Mesenchymal stem cell (in vitro differentiated cells and primary cell): ENCODE results near the gene MNAT1.
A peak's percentile ranks its signal among the peaks of the same experiment; 100 is the strongest.

Experiments
- DNase-seq: peaks from one replicate; pipeline ENCODE4 v3.0.0-alpha.2; 2013
- H2AFZ ChIP-seq: one replicate; pipeline ENCODE4 v1.6.1; 2013; ENCODE audit warnings: low read depth, mild to moderate bottlenecking, control low read depth, inconsistent platforms, low read length, moderate library complexity
- H2AK5ac ChIP-seq: 2 replicates; pipeline ENCODE4 v1.6.1; 2013; ENCODE audit warnings: low read length, moderate library complexity, mild to moderate bottlenecking, inconsistent platforms; ENCODE audit not compliant: severe bottlenecking
- H2BK120ac ChIP-seq: one replicate; pipeline ENCODE4 v1.6.1; 2013; ENCODE audit warnings: low read depth, mild to moderate bottlenecking, inconsistent platforms, low read length, moderate library complexity
- H2BK12ac ChIP-seq, 2 experiments: one replicate each; pipeline ENCODE4 v1.6.1; 2013; ENCODE audit warnings: inconsistent platforms in 2 of 2, low read length in 2 of 2, mild to moderate bottlenecking in 2 of 2, moderate library complexity in 2 of 2, control low read depth in 1 of 2
- H2BK15ac ChIP-seq: one replicate; pipeline ENCODE4 v1.6.1; 2013; ENCODE audit warnings: mild to moderate bottlenecking, low read depth, inconsistent platforms; ENCODE audit not compliant: poor library complexity, severe bottlenecking
- H2BK5ac ChIP-seq: 2 replicates; pipeline ENCODE4 v1.6.1; 2013; ENCODE audit warnings: low read depth, mild to moderate bottlenecking, low read length, control low read depth, inconsistent platforms; ENCODE audit not compliant: poor library complexity, severe bottlenecking
- H3K14ac ChIP-seq, 2 experiments: one replicate each; pipeline ENCODE4 v1.6.1; 2013; ENCODE audit warnings: inconsistent platforms in 2 of 2, low read length in 2 of 2, control low read depth in 1 of 2, mild to moderate bottlenecking in 1 of 2, moderate library complexity in 1 of 2
- H3K18ac ChIP-seq, 2 experiments: one replicate each; pipeline ENCODE4 v1.6.1; 2013; ENCODE audit warnings: inconsistent platforms in 2 of 2, low read length in 2 of 2, control low read depth in 1 of 2, low read depth in 1 of 2, mild to moderate bottlenecking in 1 of 2
- H3K23ac ChIP-seq, 2 experiments: one replicate each; pipeline ENCODE4 v1.6.1; 2013; ENCODE audit warnings: inconsistent platforms in 2 of 2, low read length in 2 of 2, mild to moderate bottlenecking in 2 of 2, moderate library complexity in 2 of 2, control low read depth in 1 of 2
- H3K27ac ChIP-seq: 2 replicates; pipeline ENCODE4 v1.5.1; 2013; ENCODE audit warnings: mild to moderate bottlenecking, moderate library complexity, low read length, control low read depth, inconsistent platforms; ENCODE audit not compliant: poor library complexity, severe bottlenecking
- H3K27me3 ChIP-seq, 2 experiments: 2 replicates each; pipeline versions ENCODE4 v1.6.1 to v1.7.0; 2013; ENCODE audit warnings: low read length in 2 of 2, mild to moderate bottlenecking in 2 of 2, moderate library complexity in 2 of 2, control low read depth in 1 of 2, inconsistent platforms in 1 of 2; ENCODE audit not compliant: control insufficient read depth in 1 of 2, insufficient read depth in 1 of 2
- H3K36me3 ChIP-seq, 2 experiments: 2 replicates each; pipeline versions ENCODE4 v1.6.1 to v1.7.0; 2013; ENCODE audit warnings: low read length in 2 of 2, control low read depth in 1 of 2, inconsistent platforms in 1 of 2, low read depth in 1 of 2, mild to moderate bottlenecking in 1 of 2; ENCODE audit not compliant: insufficient read depth in 2 of 2, control insufficient read depth in 1 of 2
- H3K4ac ChIP-seq, 2 experiments: one replicate each; pipeline ENCODE4 v1.6.1; 2013; ENCODE audit warnings: inconsistent platforms in 2 of 2, low read length in 2 of 2, mild to moderate bottlenecking in 2 of 2, moderate library complexity in 2 of 2, control low read depth in 1 of 2, low read depth in 1 of 2
- H3K4me1 ChIP-seq: 2 replicates; pipeline ENCODE4 v1.6.1; 2013; ENCODE audit warnings: low read depth, low read length, control low read depth; ENCODE audit not compliant: control insufficient read depth, insufficient read depth
- H3K4me2 ChIP-seq: 2 replicates; pipeline ENCODE4 v1.6.1; 2013; ENCODE audit warnings: low read length, mild to moderate bottlenecking, inconsistent platforms; ENCODE audit not compliant: poor library complexity, severe bottlenecking
- H3K4me3 ChIP-seq, 2 experiments: 2 replicates each; pipeline versions ENCODE4 v1.5.1 to v1.7.0; 2013; ENCODE audit warnings: low read length in 2 of 2, mild to moderate bottlenecking in 2 of 2, control low read depth in 1 of 2, low read depth in 1 of 2; ENCODE audit not compliant: insufficient read depth in 1 of 2
- H3K79me1 ChIP-seq: replicated peaks from 2 replicates; pipeline ENCODE4 v1.6.1; 2013; ENCODE audit warnings: mild to moderate bottlenecking, control low read depth, low read length, inconsistent platforms; ENCODE audit not compliant: poor library complexity, severe bottlenecking
- H3K9ac ChIP-seq: 2 replicates; pipeline ENCODE4 v1.7.0; 2013; ENCODE audit warnings: mild to moderate bottlenecking, low read length, moderate library complexity
- H3K9me3 ChIP-seq: 2 replicates; pipeline ENCODE4 v1.7.0; 2013; ENCODE audit warnings: mild to moderate bottlenecking, low read length; ENCODE audit not compliant: control insufficient read depth
- H4K8ac ChIP-seq: one replicate; pipeline ENCODE4 v1.6.1; 2013; ENCODE audit warnings: inconsistent platforms, mild to moderate bottlenecking, low read length, moderate library complexity
- H4K91ac ChIP-seq: one replicate; pipeline ENCODE4 v1.6.1; 2013; ENCODE audit warnings: mild to moderate bottlenecking, low read length, inconsistent platforms
- WGBS: methylation state at CpG from one replicate; pipeline ENCODE4 v1.1.7; 2013; ENCODE audit warnings: mixed read lengths; 5-methylcytosine and 5-hydroxymethylcytosine counted together

MNAT1 gene

DNA sequence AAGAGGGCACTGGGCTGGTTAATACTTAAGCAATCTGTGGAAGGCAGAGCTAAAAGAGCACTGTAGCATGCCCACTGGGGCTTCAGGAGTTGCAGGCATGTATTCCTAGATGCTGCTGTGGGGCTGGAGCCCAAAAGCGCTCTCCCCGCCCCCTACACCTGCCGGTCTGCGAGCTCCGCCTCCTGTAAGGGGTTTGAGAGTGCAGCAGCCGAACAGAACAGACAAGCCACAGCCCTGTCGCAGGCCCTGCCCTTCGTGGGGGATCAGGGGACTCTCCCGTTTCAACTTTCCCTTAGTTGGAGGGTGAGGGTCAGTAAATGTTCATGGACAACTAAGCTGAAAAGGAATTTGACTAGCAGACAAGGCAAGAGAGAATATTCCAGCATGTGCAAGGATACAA is 264.1 kb downstream of the MNAT1 start:
- Histone ChIP-seq H2BK120ac (no peak overlapping the region), H2BK15ac (no peak overlapping the region), H3K18ac (no peak overlapping the region), H3K9me3 (no peaks in the 10 kb centered on the region), H3K14ac (no peak overlapping the region), H2BK5ac (no peak overlapping the region), H2AFZ (no peak overlapping the region), H2BK12ac (no peak overlapping the region), H4K8ac (no peak overlapping the region), H3K4ac (no peak overlapping the region), H3K79me1 (peaks cover 14% of the 10 kb centered on the region), H3K36me3 (peaks cover 15 to 68% of the 10 kb centered on the region in 2 experiments), H3K27me3 (no peaks in the 10 kb centered on the region), H3K4me3 (no peak overlapping the region), H3K4me2 (no peak overlapping the region), H3K9ac (no peak overlapping the region), H3K4me1 (no peaks in the 10 kb centered on the region), H3K23ac (no peak overlapping the region), H2AK5ac (no peak overlapping the region), H3K27ac (no peak overlapping the region), H4K91ac (no peak overlapping the region)
- WGBS = 95% methylated on average over 7 of the region's 9 CpGs
- DNase-seq = no peak

DNA sequence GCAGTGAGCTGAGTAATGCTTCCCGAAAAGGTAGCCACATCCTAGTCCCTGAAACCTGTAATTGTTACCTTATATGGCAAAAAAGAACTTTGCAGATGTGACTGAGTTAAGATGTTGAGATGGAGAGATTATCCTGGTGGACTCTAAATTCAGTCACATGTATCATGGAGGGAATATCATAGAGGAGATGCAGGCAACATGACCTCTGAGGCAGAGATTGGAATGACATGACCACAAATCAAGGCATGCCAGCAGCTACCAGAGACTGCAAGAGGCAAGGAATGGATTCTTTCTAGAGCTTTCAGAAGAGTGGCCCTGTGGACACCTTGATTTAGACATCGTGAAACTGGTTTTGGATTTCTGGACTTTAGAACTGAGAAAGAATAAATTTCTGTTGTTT is 265.0 kb downstream of the MNAT1 start:
- H3K27ac ChIP-seq = no peak overlapping the region
- no peak overlapping the region for H3K4me3 ChIP-seq
- no CpG with 5 or more reads among the region's 2 CpGs for WGBS
- no peak overlapping the region for H3K18ac ChIP-seq
- no peak overlapping the region for H2AK5ac ChIP-seq
- H3K4me1 ChIP-seq = no peaks in the 10 kb centered on the region
- peaks cover 10 to 67% of the 10 kb centered on the region in 2 experiments for H3K36me3 ChIP-seq
- H3K27me3 ChIP-seq = no peaks in the 10 kb centered on the region
- H2BK5ac ChIP-seq = no peak overlapping the region
- H2BK15ac ChIP-seq = no peak overlapping the region
- H3K9me3 ChIP-seq = no peaks in the 10 kb centered on the region
- H3K4ac ChIP-seq = no peak overlapping the region
- no peak overlapping the region for H2AFZ ChIP-seq
- no peak overlapping the region for H2BK120ac ChIP-seq
- no peak overlapping the region for H4K8ac ChIP-seq
- H4K91ac ChIP-seq = no peak overlapping the region
- H3K9ac ChIP-seq = no peak overlapping the region
- peaks cover 14% of the 10 kb centered on the region for H3K79me1 ChIP-seq
- H3K23ac ChIP-seq = no peak overlapping the region
- no peak overlapping the region for H3K4me2 ChIP-seq
- H3K14ac ChIP-seq = no peak overlapping the region
- no peak for DNase-seq
- no peak overlapping the region for H2BK12ac ChIP-seq

DNA sequence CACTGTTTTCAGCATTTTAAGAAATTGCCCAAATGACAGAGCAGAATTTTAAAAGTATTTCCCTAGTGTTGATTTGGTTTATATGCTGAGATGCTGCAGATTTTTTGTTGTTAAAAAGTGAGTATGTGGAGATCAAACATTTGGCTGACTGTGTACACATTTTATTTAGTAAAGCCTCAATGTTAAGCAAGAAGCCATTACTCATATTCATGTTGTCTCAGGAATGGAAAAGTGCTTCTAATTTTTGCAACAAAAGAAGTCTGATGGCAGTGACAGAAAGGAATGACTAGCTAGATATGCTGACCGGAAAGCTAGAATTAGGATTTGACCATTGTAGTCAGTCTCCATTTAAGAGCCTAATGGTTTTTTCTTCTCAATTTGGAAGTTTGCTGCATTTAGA is 269.0 kb downstream of the MNAT1 start:
- Histone ChIP-seq H3K4me3 (no peak overlapping the region), H3K14ac (no peak overlapping the region), H2BK120ac (no peak overlapping the region), H3K27me3 (no peaks in the 10 kb centered on the region), H3K4ac (no peak overlapping the region), H4K8ac (no peak overlapping the region), H2AK5ac (no peak overlapping the region), H3K79me1 (peaks cover 7% of the 10 kb centered on the region), H3K4me1 (no peaks in the 10 kb centered on the region), H3K9me3 (no peaks in the 10 kb centered on the region), H2AFZ (no peak overlapping the region), H2BK12ac (no peak overlapping the region), H3K9ac (peak overlapping the region; percentile 30), H3K4me2 (no peak overlapping the region), H2BK15ac (no peak overlapping the region), H3K27ac (no peak overlapping the region), H3K36me3 (peaks cover 2 to 34% of the 10 kb centered on the region in 2 experiments), H3K23ac (no peak overlapping the region), H2BK5ac (no peak overlapping the region), H4K91ac (no peak overlapping the region), H3K18ac (no peak overlapping the region)
- DNase-seq = no peak
- WGBS = 100% methylated on average over 1 of the region's 1 CpG

DNA sequence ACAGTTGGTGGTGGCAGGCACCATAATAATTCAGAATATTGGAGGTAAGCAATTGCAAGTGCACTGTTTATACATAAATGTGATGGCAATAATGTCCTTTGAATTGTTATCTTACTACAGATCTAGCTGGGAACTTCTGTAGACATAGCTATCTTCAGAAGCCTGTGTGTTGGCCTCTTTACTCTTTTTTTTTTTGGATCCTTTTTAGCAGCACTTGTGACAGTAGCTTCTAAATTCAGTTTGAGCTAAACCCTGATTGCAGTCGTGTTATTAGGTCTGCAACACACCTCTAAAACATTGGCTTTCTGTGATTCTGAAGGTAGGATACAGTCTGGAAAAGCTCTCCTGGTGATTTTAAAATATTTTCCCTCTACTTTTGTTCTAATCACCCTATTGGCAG is 285.0 kb downstream of the MNAT1 start:
- WGBS = no CpG with 5 or more reads among the region's 1 CpG
- DNase-seq = no peak
- H3K27ac ChIP-seq = no peak overlapping the region
- H3K27me3 ChIP-seq = no peaks in the 10 kb centered on the region
- H4K91ac ChIP-seq = no peak overlapping the region
- no peak overlapping the region for H3K4me2 ChIP-seq
- no peak overlapping the region for H2AK5ac ChIP-seq
- no peak overlapping the region for H2BK5ac ChIP-seq
- no peak overlapping the region for H3K14ac ChIP-seq
- no peak overlapping the region for H2AFZ ChIP-seq
- H3K23ac ChIP-seq = no peak overlapping the region
- H3K36me3 ChIP-seq = peaks cover 8 to 45% of the 10 kb centered on the region in 2 experiments
- no peaks in the 10 kb centered on the region for H3K9me3 ChIP-seq
- no peak overlapping the region for H4K8ac ChIP-seq
- H3K4me1 ChIP-seq = no peaks in the 10 kb centered on the region
- no peak overlapping the region for H2BK15ac ChIP-seq
- no peak overlapping the region for H3K4me3 ChIP-seq
- H3K4ac ChIP-seq = no peak overlapping the region
- H3K18ac ChIP-seq = no peak overlapping the region
- no peak overlapping the region for H2BK12ac ChIP-seq
- no peak overlapping the region for H2BK120ac ChIP-seq
- no peak overlapping the region for H3K9ac ChIP-seq
- H3K79me1 ChIP-seq = peaks cover 10% of the 10 kb centered on the region
